ENCODE measurements around the gene PEPD.

Gene PEPD

DNA sequence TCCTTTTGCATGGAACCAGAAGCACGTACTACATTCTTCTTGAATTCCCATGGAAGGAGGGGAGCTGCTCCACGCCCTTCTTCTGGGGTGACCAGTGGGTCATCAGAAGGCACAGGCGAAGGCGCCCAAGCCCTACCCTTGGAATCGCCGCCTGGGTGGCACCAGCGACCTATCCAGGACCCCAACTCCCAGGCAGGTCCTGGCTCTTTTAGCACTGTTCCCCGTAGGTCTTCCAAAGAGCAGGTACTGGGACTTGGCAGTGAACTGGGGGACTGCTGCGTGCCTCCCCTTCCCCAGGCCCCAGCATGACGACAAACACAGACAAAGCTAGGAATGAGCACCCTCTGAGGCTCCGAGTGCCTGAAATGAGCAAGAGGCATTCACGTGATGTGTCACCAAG is 103.1 kb downstream of the PEPD start:
- TF ChIP-seq, protein P1, sequence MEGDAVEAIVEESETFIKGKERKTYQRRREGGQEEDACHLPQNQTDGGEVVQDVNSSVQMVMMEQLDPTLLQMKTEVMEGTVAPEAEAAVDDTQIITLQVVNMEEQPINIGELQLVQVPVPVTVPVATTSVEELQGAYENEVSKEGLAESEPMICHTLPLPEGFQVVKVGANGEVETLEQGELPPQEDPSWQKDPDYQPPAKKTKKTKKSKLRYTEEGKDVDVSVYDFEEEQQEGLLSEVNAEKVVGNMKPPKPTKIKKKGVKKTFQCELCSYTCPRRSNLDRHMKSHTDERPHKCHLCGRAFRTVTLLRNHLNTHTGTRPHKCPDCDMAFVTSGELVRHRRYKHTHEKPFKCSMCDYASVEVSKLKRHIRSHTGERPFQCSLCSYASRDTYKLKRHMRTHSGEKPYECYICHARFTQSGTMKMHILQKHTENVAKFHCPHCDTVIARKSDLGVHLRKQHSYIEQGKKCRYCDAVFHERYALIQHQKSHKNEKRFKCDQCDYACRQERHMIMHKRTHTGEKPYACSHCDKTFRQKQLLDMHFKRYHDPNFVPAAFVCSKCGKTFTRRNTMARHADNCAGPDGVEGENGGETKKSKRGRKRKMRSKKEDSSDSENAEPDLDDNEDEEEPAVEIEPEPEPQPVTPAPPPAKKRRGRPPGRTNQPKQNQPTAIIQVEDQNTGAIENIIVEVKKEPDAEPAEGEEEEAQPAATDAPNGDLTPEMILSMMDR (IDR thresholded peaks at IDR 0.05; ENCODE audit: extremely low read depth, insufficient read depth, missing control alignments) = no peak
- no peak for DNase-seq (ENCODE audit: low spot score)
- in situ Hi-C loops (cut with MboI; ENCODE audit: low pct_unique_long_range_greater_than_20kb, low sequenced_read_pairs, unreplicated experiment) = no loop called here

DNA sequence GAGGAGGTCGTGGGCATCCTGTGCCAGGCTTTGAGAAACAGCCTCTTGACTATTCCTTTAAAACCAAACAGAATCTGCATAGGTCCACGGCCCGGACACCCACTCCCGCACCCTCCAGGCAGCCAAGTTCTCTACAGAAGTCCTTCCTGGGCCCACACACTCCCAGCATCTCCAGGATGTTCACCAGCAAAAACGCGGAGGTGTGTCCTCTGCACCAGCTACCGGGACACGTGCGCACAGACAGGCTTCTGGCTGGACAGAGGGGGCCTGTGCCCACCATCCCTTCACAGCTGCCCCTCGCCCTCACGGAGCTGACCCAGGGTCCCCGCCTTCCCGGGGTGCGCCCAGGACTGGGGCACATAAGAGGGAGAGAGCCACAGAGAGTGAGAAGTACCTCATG is 103.8 kb downstream of the PEPD start:
- DNase-seq (ENCODE audit: low spot score) = no peak
- in situ Hi-C loops (cut with MboI; ENCODE audit: low pct_unique_long_range_greater_than_20kb, low sequenced_read_pairs, unreplicated experiment) = no loop called here
- TF ChIP-seq, protein P1 (IDR thresholded peaks at IDR 0.05; ENCODE audit: extremely low read depth, insufficient read depth, missing control alignments) = no peak

DNA sequence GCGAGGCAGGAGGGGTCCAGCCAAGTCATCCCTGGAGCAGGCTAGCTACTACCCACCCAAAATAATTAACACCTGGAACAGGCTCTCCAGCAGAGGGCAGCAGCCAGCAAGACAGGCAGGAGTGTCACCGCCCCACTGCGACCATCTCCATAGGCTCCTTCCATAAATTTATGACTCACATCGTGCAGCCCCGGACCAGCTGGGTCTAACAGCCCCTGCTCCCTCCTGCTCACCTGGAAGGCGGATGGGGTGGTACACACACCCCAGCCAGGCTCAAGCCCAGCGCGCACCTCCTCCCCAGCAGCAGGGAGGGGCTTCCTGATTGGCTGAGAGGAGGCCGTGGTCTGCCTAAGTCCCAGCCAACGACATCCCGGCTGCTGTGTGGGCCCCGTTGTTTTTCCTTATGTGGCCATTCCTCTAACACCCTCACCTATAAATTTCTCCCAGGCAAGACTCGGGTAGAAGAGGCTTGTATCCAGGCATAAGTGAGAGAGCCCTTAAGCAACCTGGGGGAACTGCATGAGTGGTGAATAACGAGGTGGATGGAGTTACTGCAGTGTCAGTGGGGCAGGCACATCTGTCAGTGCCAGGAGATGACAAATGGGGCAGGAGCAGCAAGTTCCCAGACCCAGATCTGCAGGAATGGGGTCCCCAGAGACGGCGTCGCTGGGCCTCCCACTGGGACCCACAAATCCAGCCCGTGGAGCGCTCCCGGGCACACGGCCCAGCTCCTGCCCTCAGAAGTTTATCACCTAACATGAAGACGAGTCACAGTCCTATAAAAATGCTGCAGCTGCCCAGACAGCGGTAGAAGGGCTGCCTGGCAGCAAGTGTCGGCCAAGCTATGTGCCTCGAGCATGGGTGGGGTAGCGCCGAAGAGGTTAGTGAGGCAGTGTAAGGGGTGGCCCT is 105.0 kb downstream of the PEPD start:
- TF ChIP-seq, protein P1 (IDR thresholded peaks at IDR 0.05; ENCODE audit: extremely low read depth, insufficient read depth, missing control alignments) = peak; percentile 76
- DNase-seq (ENCODE audit: low spot score) = peak; percentile 91
- in situ Hi-C loops (cut with MboI; ENCODE audit: low pct_unique_long_range_greater_than_20kb, low sequenced_read_pairs, unreplicated experiment) = no loop called here

GRCh38 chr19:33414667-33415605 is 106.7 kb downstream of the PEPD start:
- DNase-seq (ENCODE audit: low spot score) = no peak
- TF ChIP-seq, protein P1 (IDR thresholded peaks at IDR 0.05; ENCODE audit: extremely low read depth, insufficient read depth, missing control alignments) = no peak
- in situ Hi-C loops (cut with MboI; ENCODE audit: low pct_unique_long_range_greater_than_20kb, low sequenced_read_pairs, unreplicated experiment) = no loop called here

GRCh38 chr19:33413868-33414666 is 107.5 kb downstream of the PEPD start:
- no peak for DNase-seq (ENCODE audit: low spot score)
- TF ChIP-seq, protein P1 (IDR thresholded peaks at IDR 0.05; ENCODE audit: extremely low read depth, insufficient read depth, missing control alignments) = no peak
- in situ Hi-C loops (cut with MboI; ENCODE audit: low pct_unique_long_range_greater_than_20kb, low sequenced_read_pairs, unreplicated experiment) = no loop called here

GRCh38 chr19:33413426-33413725 is 108.2 kb downstream of the PEPD start:
- in situ Hi-C loops (cut with MboI; ENCODE audit: low pct_unique_long_range_greater_than_20kb, low sequenced_read_pairs, unreplicated experiment) = no loop called here
- TF ChIP-seq, protein P1 (IDR thresholded peaks at IDR 0.05; ENCODE audit: extremely low read depth, insufficient read depth, missing control alignments) = no peak
- DNase-seq (ENCODE audit: low spot score) = no peak

Measured in GM13977 (cell line).